ENCODE data around the gene ATP6V0E1.
"Not testable (repeated sequence)": the region's sequence is repeated elsewhere in the genome, so short reads cannot be mapped to it uniquely, and the experiment has no call there.

ATP6V0E1 gene

GRCh38 chr5:173020643-173021042 is 37.1 kb downstream of the ATP6V0E1 start:
- no peak for TF ChIP-seq CTCF (IDR thresholded peaks at IDR 0.05; ENCODE audit: low read depth, low read length)
- no peak overlapping the region for H3K4me3 ChIP-seq (ENCODE audit: low read depth, low read length)

- H3K4me3 ChIP-seq (ENCODE audit: low read depth, low read length): no peak overlapping the region
- no peak for TF ChIP-seq CTCF (IDR thresholded peaks at IDR 0.05; ENCODE audit: low read depth, low read length)
Observed at GRCh38 chr5:173025651-173026050, 42.1 kb downstream of the ATP6V0E1 start.

GRCh38 chr5:173027905-173028304 is 44.3 kb downstream of the ATP6V0E1 start:
- H3K4me3 ChIP-seq (ENCODE audit: low read depth, low read length): no peak overlapping the region
- no peak for TF ChIP-seq CTCF (IDR thresholded peaks at IDR 0.05; ENCODE audit: low read depth, low read length)

- H3K4me3 ChIP-seq (ENCODE audit: low read depth, low read length): no peak overlapping the region
- TF ChIP-seq CTCF (IDR thresholded peaks at IDR 0.05; ENCODE audit: low read depth, low read length): no peak
Observed at GRCh38 chr5:173028811-173029327, 45.3 kb downstream of the ATP6V0E1 start.

GRCh38 chr5:173029499-173029921 is 45.9 kb downstream of the ATP6V0E1 start:
- TF ChIP-seq CTCF (IDR thresholded peaks at IDR 0.05; ENCODE audit: low read depth, low read length): no peak
- no peak overlapping the region for H3K4me3 ChIP-seq (ENCODE audit: low read depth, low read length)

GRCh38 chr5:173032096-173032495 is 48.5 kb downstream of the ATP6V0E1 start:
- H3K4me3 ChIP-seq (ENCODE audit: low read depth, low read length): not testable (repeated sequence)

- H3K4me3 ChIP-seq (ENCODE audit: low read depth, low read length): no peak overlapping the region
- TF ChIP-seq CTCF (IDR thresholded peaks at IDR 0.05; ENCODE audit: low read depth, low read length): no peak
Observed at GRCh38 chr5:173032730-173033129, 49.2 kb downstream of the ATP6V0E1 start.

GRCh38 chr5:173033923-173034322 is 50.4 kb downstream of the ATP6V0E1 start:
- no peak for TF ChIP-seq CTCF (IDR thresholded peaks at IDR 0.05; ENCODE audit: low read depth, low read length)
- no peak overlapping the region for H3K4me3 ChIP-seq (ENCODE audit: low read depth, low read length)

Data from WI38 (cell line).